ENCODE measurements around the gene AMBN. TPM values are rescaled to one million over a fixed set of nuclear protein-coding genes. Genes with fewer than 3 reads are reported as not detected.

Gene AMBN
- polyA plus RNA-seq, 4 donors, result 0.20 to 1.5 (median 1.2) TPM

Other genes with a start within 250 kb of the AMBN start
- not detected for gene SMR3A, start 231.5 kb upstream of the AMBN start, polyA plus RNA-seq (ENCODE audit: insufficient read length in 4 of 4)
- not detected for gene SMR3B, start 209.1 kb upstream of the AMBN start, polyA plus RNA-seq (ENCODE audit: insufficient read length in 4 of 4)
- not detected for gene OPRPN, start 194.3 kb upstream of the AMBN start, polyA plus RNA-seq (ENCODE audit: insufficient read length in 4 of 4)
- gene MUC7, start 120.1 kb upstream of the AMBN start, polyA plus RNA-seq (ENCODE audit: insufficient read length in 4 of 4), result under 1 TPM in 2 of 4 donors, not detected in 2; 0.20 to 0.24 TPM
- gene AMTN, start 73.7 kb upstream of the AMBN start, polyA plus RNA-seq (ENCODE audit: insufficient read length in 4 of 4), result not detected
- 1 to 10 TPM; 1.2 to 6.0 (median 4.9) TPM for gene ENAM, start 36.5 kb downstream of the AMBN start, polyA plus RNA-seq (ENCODE audit: insufficient read length in 4 of 4)
- gene JCHAIN, start 74.3 kb downstream of the AMBN start, polyA plus RNA-seq (ENCODE audit: insufficient read length in 4 of 4), result 1 to 10 TPM in 2 of 4 donors, under 1 TPM in 2; 0.45 to 1.5 (median 1.1) TPM
- 10 to 100 TPM; 27.9 to 48.7 (median 44.3) TPM for gene UTP3, start 96.3 kb downstream of the AMBN start, polyA plus RNA-seq (ENCODE audit: insufficient read length in 4 of 4)
- 100 to 1,000 TPM in 2 of 4 donors, 10 to 100 TPM in 2; 71.1 to 180 (median 99.9) TPM for gene RUFY3, start 129.7 kb downstream of the AMBN start, polyA plus RNA-seq (ENCODE audit: insufficient read length in 4 of 4)
- gene GRSF1, start 247.6 kb downstream of the AMBN start, polyA plus RNA-seq (ENCODE audit: insufficient read length in 4 of 4), result 100 to 1,000 TPM in 3 of 4 donors, 10 to 100 TPM in 1; 92.0 to 140 (median 127) TPM

Data from left renal pelvis (tissue), 4 donors.